ENCODE data around the gene AP2A2.

The AP2A2 gene

DNA sequence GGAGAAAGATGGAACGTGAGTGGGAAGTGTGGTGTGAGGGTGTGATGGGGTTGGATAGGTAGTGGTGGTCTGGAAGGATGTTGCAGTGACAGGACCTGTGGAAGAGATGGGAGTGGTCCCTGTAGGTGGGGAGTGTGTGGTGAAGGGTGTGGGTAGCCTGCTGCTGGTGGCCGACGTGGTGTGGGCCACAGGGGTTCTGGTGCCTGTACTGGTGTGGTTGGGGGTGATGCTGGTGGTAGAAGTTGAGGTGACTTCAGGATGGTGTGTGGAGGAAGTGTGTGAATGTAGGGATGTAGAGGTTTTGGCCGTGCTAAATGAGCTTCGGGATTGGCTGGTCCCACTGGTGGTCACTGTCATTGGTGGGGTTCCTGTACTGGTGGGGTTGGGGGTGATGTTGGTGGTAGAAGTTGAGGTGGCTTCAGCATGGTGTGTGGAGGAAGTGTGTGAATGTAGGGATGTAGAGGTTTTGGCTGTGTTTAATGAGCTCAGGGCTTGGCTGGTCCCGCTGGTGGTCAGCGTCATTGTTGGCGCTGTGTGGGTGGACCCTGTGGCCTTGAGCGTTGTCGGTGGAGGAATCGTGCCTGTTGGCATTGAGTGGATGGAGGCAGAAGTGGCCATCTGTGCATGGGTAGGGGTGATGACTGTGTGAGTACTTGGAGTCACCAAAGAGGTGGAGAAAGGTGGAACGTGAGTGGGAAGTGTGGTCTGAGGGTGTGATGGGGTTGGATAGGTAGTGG lies 91.8 kb downstream of the AP2A2 start:
- TF ChIP-seq, protein P1, sequence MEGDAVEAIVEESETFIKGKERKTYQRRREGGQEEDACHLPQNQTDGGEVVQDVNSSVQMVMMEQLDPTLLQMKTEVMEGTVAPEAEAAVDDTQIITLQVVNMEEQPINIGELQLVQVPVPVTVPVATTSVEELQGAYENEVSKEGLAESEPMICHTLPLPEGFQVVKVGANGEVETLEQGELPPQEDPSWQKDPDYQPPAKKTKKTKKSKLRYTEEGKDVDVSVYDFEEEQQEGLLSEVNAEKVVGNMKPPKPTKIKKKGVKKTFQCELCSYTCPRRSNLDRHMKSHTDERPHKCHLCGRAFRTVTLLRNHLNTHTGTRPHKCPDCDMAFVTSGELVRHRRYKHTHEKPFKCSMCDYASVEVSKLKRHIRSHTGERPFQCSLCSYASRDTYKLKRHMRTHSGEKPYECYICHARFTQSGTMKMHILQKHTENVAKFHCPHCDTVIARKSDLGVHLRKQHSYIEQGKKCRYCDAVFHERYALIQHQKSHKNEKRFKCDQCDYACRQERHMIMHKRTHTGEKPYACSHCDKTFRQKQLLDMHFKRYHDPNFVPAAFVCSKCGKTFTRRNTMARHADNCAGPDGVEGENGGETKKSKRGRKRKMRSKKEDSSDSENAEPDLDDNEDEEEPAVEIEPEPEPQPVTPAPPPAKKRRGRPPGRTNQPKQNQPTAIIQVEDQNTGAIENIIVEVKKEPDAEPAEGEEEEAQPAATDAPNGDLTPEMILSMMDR (IDR thresholded peaks at IDR 0.05; ENCODE audit: extremely low read depth, missing control alignments), result no peak

GRCh38 chr11:1018091-1018490 lies 92.4 kb downstream of the AP2A2 start:
- TF ChIP-seq, protein P1 (IDR thresholded peaks at IDR 0.05; ENCODE audit: extremely low read depth, missing control alignments), result no peak
- no peak for DNase-seq (ENCODE audit: low spot score)

More for the DNA sequence above, 91.8 kb downstream of the AP2A2 start:
- DNase-seq (ENCODE audit: low spot score), result no peak

- no peak for DNase-seq (ENCODE audit: low spot score)
- TF ChIP-seq, protein P1 (IDR thresholded peaks at IDR 0.05; ENCODE audit: extremely low read depth, missing control alignments), result no peak
These were observed 93.7 kb downstream of the AP2A2 start for GRCh38 chr11:1019321-1019910.

- DNase-seq (ENCODE audit: low spot score), result no peak
- TF ChIP-seq, protein P1 (IDR thresholded peaks at IDR 0.05; ENCODE audit: extremely low read depth, missing control alignments), result no peak
These were observed 94.7 kb downstream of the AP2A2 start for GRCh38 chr11:1020211-1020905.

GRCh38 chr11:1022411-1022810 lies 96.7 kb downstream of the AP2A2 start:
- no peak for DNase-seq (ENCODE audit: low spot score)

GRCh38 chr11:1022908-1023810 lies 97.5 kb downstream of the AP2A2 start:
- no peak for DNase-seq (ENCODE audit: low spot score)
- TF ChIP-seq, protein P1 (IDR thresholded peaks at IDR 0.05; ENCODE audit: extremely low read depth, missing control alignments), result no peak

More at GRCh38 chr11:1022411-1022810, 96.7 kb downstream of the AP2A2 start:
- TF ChIP-seq, protein P1 (IDR thresholded peaks at IDR 0.05; ENCODE audit: extremely low read depth, missing control alignments), result no peak
